GM21737 (cell line): ENCODE measurements around the gene MRTFB.

Experiments
- ATAC-seq: cut with Tn5 transposase; IDR thresholded peaks from one replicate; pipeline ENCODE4 v1.9.1; 2021; ENCODE audit warnings: mild to moderate bottlenecking, moderate library complexity; ENCODE audit not compliant: unreplicated experiment

Gene MRTFB

GRCh38 chr16:14280541-14280940 lies 209.4 kb downstream of the MRTFB start:
- no peak for ATAC-seq

- no peak for ATAC-seq
These were observed 212.7 kb downstream of the MRTFB start for GRCh38 chr16:14283786-14284185.

GRCh38 chr16:14284371-14284770 lies 213.3 kb downstream of the MRTFB start:
- no peak for ATAC-seq

GRCh38 chr16:14284930-14285512 lies 213.9 kb downstream of the MRTFB start:
- peak; percentile 33 for ATAC-seq

GRCh38 chr16:14285513-14286367 lies 214.6 kb downstream of the MRTFB start:
- peak; percentile 67 for ATAC-seq

- ATAC-seq, result peak; percentile 15
These were observed 215.5 kb downstream of the MRTFB start for GRCh38 chr16:14286368-14287230.

GRCh38 chr16:14289692-14290340 lies 218.7 kb downstream of the MRTFB start:
- ATAC-seq, result no peak

GRCh38 chr16:14291286-14291685 lies 220.2 kb downstream of the MRTFB start:
- no peak for ATAC-seq

GRCh38 chr16:14292051-14292825 lies 221.1 kb downstream of the MRTFB start:
- ATAC-seq, result no peak

- no peak for ATAC-seq
These were observed 225.5 kb downstream of the MRTFB start for GRCh38 chr16:14296663-14297062.

GRCh38 chr16:14298374-14299122 lies 227.4 kb downstream of the MRTFB start:
- no peak for ATAC-seq

- ATAC-seq, result no peak
These were observed 229.6 kb downstream of the MRTFB start for GRCh38 chr16:14300705-14301168.

- ATAC-seq, result no peak
These were observed 230.3 kb downstream of the MRTFB start for GRCh38 chr16:14301169-14302030.

- peak; percentile 58 for ATAC-seq
These were observed 230.9 kb downstream of the MRTFB start for GRCh38 chr16:14302031-14302398.

- ATAC-seq, result peak; percentile 14
These were observed 231.5 kb downstream of the MRTFB start for GRCh38 chr16:14302399-14303181.

GRCh38 chr16:14303182-14303618 lies 232.1 kb downstream of the MRTFB start:
- ATAC-seq, result no peak

- no peak for ATAC-seq
These were observed 232.7 kb downstream of the MRTFB start for GRCh38 chr16:14303639-14304394.
